HEK293 (cell line): ENCODE results near the gene CYP2A6.
"Not testable (repeated sequence)": the region's sequence is repeated elsewhere in the genome, so short reads cannot be mapped to it uniquely, and the experiment has no call there.

Source experiments
- CTCF ChIA-PET: fragments of 350-600 bp; formaldehyde crosslinking; extraction: SDS; loops from one replicate; lab custom pipeline; 2021; ENCODE audit warnings: antibody characterized with exemption; lab: Yijun Ruan, JAX
- POLR2A ChIA-PET: fragments of 300-600 bp; formaldehyde crosslinking; extraction: SDS; loops from one replicate; lab custom pipeline; 2020; ENCODE audit warnings: antibody characterized with exemption, inconsistent platforms; lab: Yijun Ruan, JAX
- H3K27ac ChIP-seq: fragments of 200-500 bp; sonication (Bioruptor generic); 2 replicates; pipeline ENCODE4 v1.5.1; 2014; ENCODE audit warnings: low read depth, low read length, control low read depth, inconsistent platforms; ENCODE audit errors: extremely low read depth
- H3K36me3 ChIP-seq, 2 experiments: fragments of 200-500 bp in 1 of 2; sonication (Bioruptor generic) in 1 of 2; 1 replicate in 1 of 2; 2 replicates in 1 of 2; pipeline ENCODE4 v1.5.1; 2014 to 2017; ENCODE audit warnings: inconsistent platforms in 2 of 2, low read length in 2 of 2; ENCODE audit not compliant: control insufficient read depth in 2 of 2, insufficient read depth in 1 of 2
- H3K4me1 ChIP-seq: fragments of 200-500 bp; sonication (Bioruptor generic); 2 replicates; pipeline ENCODE4 v1.5.1; 2014; ENCODE audit warnings: mild to moderate bottlenecking, low read length, inconsistent platforms; ENCODE audit not compliant: control insufficient read depth, insufficient read depth
- H3K4me3 ChIP-seq: 2 replicates; pipeline ENCODE4 v1.5.1; 2011; ENCODE audit warnings: low read depth, mild to moderate bottlenecking, control low read depth, low read length, moderate library complexity
- H3K9me3 ChIP-seq: fragments of 200-500 bp; sonication (Bioruptor generic); 2 replicates; pipeline ENCODE4 v1.5.1; 2014; ENCODE audit warnings: low read depth, low read length, inconsistent platforms; ENCODE audit not compliant: control insufficient read depth, insufficient read depth
- HOXC10 ChIP-seq: sonication (generic); formaldehyde crosslinking; IDR thresholded peaks from 2 replicates; pipeline ENCODE4 v1.8.1; 2023; ENCODE audit warnings: mild to moderate bottlenecking, missing genetic modification reagents
- KLF8 ChIP-seq: fragments of 450-650 bp; formaldehyde crosslinking; IDR thresholded peaks from 2 replicates; pipeline ENCODE4 v1.5.1; 2016; ENCODE audit warnings: missing biosample characterization, missing genetic modification characterization
- KLF9 ChIP-seq: fragments of 450-650 bp; formaldehyde crosslinking; IDR thresholded peaks from 2 replicates; pipeline ENCODE4 v1.5.1; 2016; ENCODE audit warnings: missing biosample characterization, missing genetic modification characterization, low read depth
- PRDM10 ChIP-seq: fragments of 450-650 bp; formaldehyde crosslinking; IDR thresholded peaks from 2 replicates; pipeline ENCODE4 v1.5.1; 2016; ENCODE audit warnings: missing biosample characterization, missing genetic modification characterization
- RBAK ChIP-seq: fragments of 450-650 bp; formaldehyde crosslinking; IDR thresholded peaks from 2 replicates; pipeline ENCODE4 v1.5.1; 2016; ENCODE audit warnings: missing biosample characterization, missing genetic modification characterization
- SP2 ChIP-seq: fragments of 450-650 bp; formaldehyde crosslinking; IDR thresholded peaks from 2 replicates; pipeline ENCODE4 v1.5.1; 2016; ENCODE audit warnings: missing biosample characterization, missing genetic modification characterization
- SP3 ChIP-seq: fragments of 450-650 bp; formaldehyde crosslinking; IDR thresholded peaks from 2 replicates; pipeline ENCODE4 v1.5.1; 2016; ENCODE audit warnings: missing biosample characterization, missing genetic modification characterization
- WT1 ChIP-seq: fragments of 450-650 bp; formaldehyde crosslinking; IDR thresholded peaks from 2 replicates; pipeline ENCODE4 v1.5.1; 2016; ENCODE audit warnings: missing biosample characterization, missing genetic modification characterization
- ZBTB26 ChIP-seq: fragments of 450-650 bp; formaldehyde crosslinking; optimal IDR thresholded peaks from 2 replicates; pipeline ENCODE3; 2016; ENCODE audit warnings: missing biosample characterization, mild to moderate bottlenecking, missing genetic modification characterization
- ZNF157 ChIP-seq: fragments of 450-650 bp; formaldehyde crosslinking; IDR thresholded peaks from 2 replicates; pipeline ENCODE4 v1.5.1; 2016; ENCODE audit warnings: missing biosample characterization, missing genetic modification characterization
- ZNF169 ChIP-seq: fragments of 450-650 bp; formaldehyde crosslinking; IDR thresholded peaks from 2 replicates; pipeline ENCODE4 v1.5.1; 2016; ENCODE audit warnings: missing biosample characterization, missing genetic modification characterization
- ZNF23 ChIP-seq: fragments of 450-650 bp; formaldehyde crosslinking; IDR thresholded peaks from 2 replicates; pipeline ENCODE4 v1.5.1; 2016; ENCODE audit warnings: missing biosample characterization, missing genetic modification characterization, borderline replicate concordance
- ZNF37A ChIP-seq: fragments of 450-650 bp; IDR thresholded peaks from 2 replicates; pipeline ENCODE4 v1.5.1; 2018; ENCODE audit warnings: missing biosample characterization, missing genetic modification characterization
- ZNF48 ChIP-seq: fragments of 450-650 bp; formaldehyde crosslinking; IDR thresholded peaks from 2 replicates; pipeline ENCODE4 v1.5.1; 2016; ENCODE audit warnings: missing biosample characterization, missing genetic modification characterization
- ZNF501 ChIP-seq: fragments of 450-650 bp; formaldehyde crosslinking; IDR thresholded peaks from 2 replicates; pipeline ENCODE4 v1.5.1; 2016; ENCODE audit warnings: missing biosample characterization, missing genetic modification characterization
- ZNF518A ChIP-seq: fragments of 450-650 bp; formaldehyde crosslinking; conservative IDR thresholded peaks from 2 replicates; pipeline ENCODE4 v1.5.1; 2016; ENCODE audit warnings: low read depth, missing biosample characterization, missing genetic modification characterization
- ZNF560 ChIP-seq: fragments of 450-650 bp; formaldehyde crosslinking; IDR thresholded peaks from 2 replicates; pipeline ENCODE4 v1.5.1; 2017; ENCODE audit warnings: missing biosample characterization, missing genetic modification characterization, borderline replicate concordance
- ZNF585B ChIP-seq: fragments of 450-650 bp; formaldehyde crosslinking; IDR thresholded peaks from 2 replicates; pipeline ENCODE4 v1.5.1; 2016; ENCODE audit warnings: missing biosample characterization, missing genetic modification characterization
- ZNF600 ChIP-seq: fragments of 450-650 bp; formaldehyde crosslinking; IDR thresholded peaks from 2 replicates; pipeline ENCODE4 v1.5.1; 2016; ENCODE audit warnings: missing biosample characterization, missing genetic modification characterization
- ZNF623 ChIP-seq: fragments of 450-650 bp; formaldehyde crosslinking; IDR thresholded peaks from 2 replicates; pipeline ENCODE4 v1.5.1; 2016; ENCODE audit warnings: missing biosample characterization, missing genetic modification characterization

The CYP2A6 gene

GRCh38 chr19:40811478-40812341 is 38.5 kb downstream of the CYP2A6 start (continued):
- no peak for TF ChIP-seq RBAK (tag by site-specific recombination)
- TF ChIP-seq ZNF157 (tag by site-specific recombination): no peak
- TF ChIP-seq KLF8 (tag by site-specific recombination): peak; percentile 71
- TF ChIP-seq ZNF23: no peak
- TF ChIP-seq ZNF623 (tag by site-specific recombination): no peak
- TF ChIP-seq ZNF600 (tag by site-specific recombination): peak; percentile 90
- TF ChIP-seq HOXC10 (CRISPR knock-in tag): no peak
- no peak for TF ChIP-seq ZNF560 (tag by site-specific recombination)
- no peak for TF ChIP-seq ZNF585B (tag by site-specific recombination)
- no peak for TF ChIP-seq WT1 (tag by site-specific recombination)
- TF ChIP-seq ZNF48 (tag by site-specific recombination): no peak
- TF ChIP-seq ZNF169: no peak
- TF ChIP-seq ZNF501 (tag by site-specific recombination): no peak
- no peak for TF ChIP-seq ZNF518A (tag by site-specific recombination)
- no peak for TF ChIP-seq ZNF37A (tag by site-specific recombination)

GRCh38 chr19:40810649-40811408 is 39.4 kb downstream of the CYP2A6 start:
- TF ChIP-seq SP3 (tag by site-specific recombination) (peak; percentile 19; the same call in 1 of the 2 replicates), KLF8 (tag by site-specific recombination) (peak; percentile 47; the same call in 1 of the 2 replicates), ZBTB26 (tag by site-specific recombination) (peak; percentile 24), KLF9 (tag by site-specific recombination) (peak; percentile 43; the same call in 1 of the 2 replicates), PRDM10 (tag by site-specific recombination) (peak; percentile 86), SP2 (tag by site-specific recombination) (peak; percentile 68)
- not testable (repeated sequence) for H3K9me3 ChIP-seq
- ChIA-PET POLR2A (interaction anchor here (1.2 to 1.4 kb wide), 2 partner anchors 34 to 60 kb away, joined by 3 to 5 read pairs; partner anchors contain the start of gene ACTMAP), CTCF (interaction anchor here (1.1 kb wide), 1 partner anchor 9 kb away, joined by 5 read pairs; no protein-coding TSS in a partner anchor)
- peaks cover 20 to 31% of the 10 kb centered on the region in 2 experiments for H3K36me3 ChIP-seq
- 0 out of 2 replicates have a peak overlapping the region, but pooled peaks have one; percentile 37 for H3K27ac ChIP-seq
- H3K4me1 ChIP-seq: peaks cover 27% of the 10 kb centered on the region
- H3K4me3 ChIP-seq: peak overlapping the region; percentile 30
